Right lobe of liver (tissue), 6 donors: ENCODE measurements around the gene OBI1. TPM values are rescaled to one million over a fixed set of nuclear protein-coding genes. Genes with fewer than 3 reads are reported as not detected.
A peak's percentile ranks its signal among the peaks of the same experiment; 100 is the strongest.

ENCODE experiments used
- ATAC-seq, 4 donors: fragments of 200-7000 bp; cut with Tn5 transposase; one replicate each; pipeline ENCODE4 v1.9.1; 2020; ENCODE audit warnings: mild to moderate bottlenecking in 4 of 4, moderate library complexity in 4 of 4
- DNase-seq, 3 donors: peaks; one replicate each; pipeline ENCODE4 v3.0.0-alpha.2; 2020
- H3K27ac ChIP-seq, 3 donors: fragments of 200-600 bp; one replicate each; pipeline ENCODE4 v1.8.0; 2022
- H3K27me3 ChIP-seq, 2 donors: fragments of 200-600 bp; one replicate each; pipeline ENCODE4 v1.8.0; 2022
- H3K36me3 ChIP-seq, 4 donors: fragments of 200-600 bp; sonication (generic) in 1 of 4; one replicate each; pipeline versions ENCODE4 v1.5.1 to v1.8.0; 2017 to 2022; ENCODE audit warnings: control low read depth in 1 of 4
- H3K4me1 ChIP-seq, 4 donors: fragments of 200-600 bp; sonication (generic) in 1 of 4; one replicate each; pipeline versions ENCODE4 v1.5.1 to v1.8.0; 2017 to 2022; ENCODE audit warnings: control low read depth in 1 of 4
- H3K4me3 ChIP-seq, 3 donors: fragments of 200-600 bp; one replicate each; pipeline ENCODE4 v1.8.0; 2022
- H3K9me3 ChIP-seq, 4 donors: fragments of 200-600 bp; sonication (generic) in 1 of 4; one replicate each; pipeline versions ENCODE4 v1.5.1 to v1.8.0; 2017 to 2022; ENCODE audit warnings: control low read depth in 1 of 4
- CTCF ChIP-seq, 4 donors: fragments of 200-600 bp in 3 of 4; fragments of 450-650 bp in 1 of 4; IDR thresholded peaks; one replicate each; pipeline versions ENCODE4 v1.5.1 to v1.8.0; 2016 to 2022; ENCODE audit warnings: antibody characterized with exemption in 4 of 4, mild to moderate bottlenecking in 2 of 4
- POLR2A ChIP-seq: fragments of 450-650 bp; IDR thresholded peaks from one replicate; pipeline ENCODE4 v1.6.1; 2017; ENCODE audit warnings: antibody characterized with exemption, mild to moderate bottlenecking
- WGBS: methylation state at CpG from one replicate; pipeline ENCODE4 v1.1.6; 2018; ENCODE audit warnings: low coverage, low lambda C conversion rate; ENCODE audit not compliant: insufficient coverage; ENCODE audit errors: missing lambda C conversion rate; 5-methylcytosine and 5-hydroxymethylcytosine counted together
- intact Hi-C, 2 donors: fragments of 100-400 bp; cut with DNase I; formaldehyde crosslinking; loops; one replicate each; pipeline versions ENCODE4 v1.11.2 to v1.14.1; 2022
- total RNA-seq, 6 experiments: library from RNA; depleted of rRNA in 2 of 6; stranded (reverse); fragments of >200 nt in 2 of 6; fragmentation: NEBNext Ultra II Directional in 3 of 6; extraction: Animal tissue kit (Norgen Biotek cat#: 25700) in 3 of 6; gene quantifications; one replicate each; pipeline versions ENCODE4 v1.1.0 to v1.2.4, GENCODE V29; 2016 to 2023
- donor health status: DM: no; HTN: yes; CAD: no.
- donor health status: DM: no; HTN: no; CAD: no.
- donor health status: DM: no; HTN: no; CAD: no.
- donor health status: DM: no; HTN: yes; CAD: no.
- donor health status: DM: no; HTN: yes; CAD: no.

Gene OBI1
- total RNA-seq, 6 experiments from 2014 or later, result 1.7 to 3.6 (median 2.8) TPM

- DNase-seq, result peak in 2 of 3 donors; percentile 40 to 51
- intact Hi-C loops, result no loop called here
- Histone ChIP-seq H3K4me3 (no peak overlapping the region), H3K36me3 (no peaks in the 10 kb centered on the region), H3K4me1 (no peaks in the 10 kb centered on the region), H3K9me3 (no peaks in the 10 kb centered on the region), H3K27me3 (peaks cover 11 to 33% of the 10 kb centered on the region in 2 donors), H3K27ac (no peak overlapping the region)
- peak; percentile 52 to 66 (median 56) for ATAC-seq
- 6% methylated on average over 7 of the region's 7 CpGs for WGBS
- TF ChIP-seq CTCF (IDR thresholded peaks at IDR 0.05) (no peak), POLR2A (no peak)
Observed at GRCh38 chr13:78589206-78589605, 69.7 kb downstream of the OBI1 start.

GRCh38 chr13:78587395-78587794 is 71.6 kb downstream of the OBI1 start:
- no peak for ATAC-seq
- Histone ChIP-seq H3K4me1 (no peaks in the 10 kb centered on the region), H3K27ac (no peak overlapping the region), H3K27me3 (peaks cover 9 to 18% of the 10 kb centered on the region in 2 donors), H3K4me3 (no peak overlapping the region), H3K9me3 (no peaks in the 10 kb centered on the region), H3K36me3 (no peaks in the 10 kb centered on the region)
- DNase-seq, result no peak
- TF ChIP-seq CTCF (IDR thresholded peaks at IDR 0.05) (no peak), POLR2A (no peak)
- intact Hi-C loops, result no loop called here
- 12% methylated on average over 14 of the region's 18 CpGs for WGBS

GRCh38 chr13:78586706-78587105 is 72.2 kb downstream of the OBI1 start:
- no peak overlapping the region for H3K27ac ChIP-seq
- intact Hi-C loops, result no loop called here
- WGBS, result 14% methylated on average over 16 of the region's 21 CpGs
- no peaks in the 10 kb centered on the region for H3K36me3 ChIP-seq
- no peak for TF ChIP-seq CTCF (IDR thresholded peaks at IDR 0.05)
- no peak for TF ChIP-seq POLR2A
- H3K27me3 ChIP-seq, result peaks cover 6 to 18% of the 10 kb centered on the region in 2 donors
- no peak overlapping the region for H3K4me3 ChIP-seq
- H3K9me3 ChIP-seq, result no peaks in the 10 kb centered on the region
- H3K4me1 ChIP-seq, result no peaks in the 10 kb centered on the region
- DNase-seq (no peak), ATAC-seq (no peak)

DNA sequence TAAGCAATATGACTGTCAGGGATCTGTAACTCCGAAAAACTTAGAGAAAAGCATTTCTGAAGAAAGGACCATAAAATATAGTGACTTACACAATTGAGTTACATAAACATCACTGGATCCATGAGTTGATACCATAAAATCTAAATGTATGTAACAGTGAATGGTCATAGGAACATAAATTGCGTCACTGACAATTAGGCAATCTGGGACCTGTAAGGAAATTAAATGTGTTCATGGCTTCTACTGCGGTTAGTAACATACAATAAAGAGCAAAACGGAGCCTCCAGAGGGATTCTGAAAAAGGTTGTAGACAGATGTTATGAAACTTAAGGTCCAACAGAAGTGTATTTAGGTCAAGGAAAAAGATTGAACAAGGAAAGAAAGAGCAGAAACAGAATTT is 82.7 kb downstream of the OBI1 start:
- intact Hi-C loops, result no loop called here
- Histone ChIP-seq H3K4me3 (no peak overlapping the region), H3K27ac (no peak overlapping the region), H3K27me3 (no peaks in the 10 kb centered on the region), H3K9me3 (no peaks in the 10 kb centered on the region), H3K36me3 (no peaks in the 10 kb centered on the region), H3K4me1 (no peaks in the 10 kb centered on the region)
- no peak for TF ChIP-seq POLR2A
- no peak for TF ChIP-seq CTCF (IDR thresholded peaks at IDR 0.05)
- no peak for DNase-seq
- no peak for ATAC-seq
- 69% methylated on average over 4 of the region's 4 CpGs for WGBS

GRCh38 chr13:78572459-78572858 is 86.5 kb downstream of the OBI1 start:
- DNase-seq (no peak), ATAC-seq (no peak)
- TF ChIP-seq CTCF (IDR thresholded peaks at IDR 0.05) (no peak), POLR2A (no peak)
- intact Hi-C loops, result no loop called here
- WGBS, result 46% methylated on average over 5 of the region's 5 CpGs
- H3K36me3 ChIP-seq, result no peaks in the 10 kb centered on the region
- no peak overlapping the region for H3K27ac ChIP-seq
- H3K27me3 ChIP-seq, result no peaks in the 10 kb centered on the region
- H3K4me3 ChIP-seq, result no peak overlapping the region
- no peaks in the 10 kb centered on the region for H3K4me1 ChIP-seq
- H3K9me3 ChIP-seq, result no peaks in the 10 kb centered on the region
